Activated CD4-positive, alpha-beta memory T cell treated with anti-CD3 and anti-CD28 coated beads, Interleukin-2, amount 10 ng/mL, durations not matched to agents 7 days and 5 days (primary cell): ENCODE results near the gene TXNIP. TPM values are rescaled to one million over a fixed set of nuclear protein-coding genes. Genes with fewer than 3 reads are reported as not detected.

Experiments
- CTCF ChIA-PET: fragments of 350-600 bp; sonication (Branson Sonifier 250); formaldehyde crosslinking; loops from one replicate; lab custom pipeline; 2021; ENCODE audit warnings: antibody characterized with exemption, inconsistent platforms; lab: Charles Lee
- POLR2A ChIA-PET: fragments of 350-600 bp; sonication (Branson Sonifier 250); formaldehyde crosslinking; loops from one replicate; lab custom pipeline; 2021; ENCODE audit warnings: antibody characterized with exemption; lab: Charles Lee
- DNase-seq: peaks from one replicate; pipeline ENCODE4 v3.0.0-alpha.2; 2020
- H3K27ac Mint-ChIP-seq: one replicate; pipeline ENCODE4 v1.8.0; 2021; ENCODE audit warnings: mild to moderate bottlenecking, mixed read lengths
- H3K27me3 Mint-ChIP-seq: one replicate; pipeline ENCODE4 v1.8.0; 2021; ENCODE audit warnings: mixed read lengths
- H3K36me3 Mint-ChIP-seq: one replicate; pipeline ENCODE4 v1.8.0; 2021; ENCODE audit warnings: low read depth, mixed read lengths
- H3K4me1 Mint-ChIP-seq: one replicate; pipeline ENCODE4 v1.8.0; 2021; ENCODE audit warnings: mixed read lengths
- H3K4me3 Mint-ChIP-seq: one replicate; pipeline ENCODE4 v1.8.0; 2021; ENCODE audit warnings: mild to moderate bottlenecking, mixed read lengths
- H3K9me3 Mint-ChIP-seq: one replicate; pipeline ENCODE4 v1.8.0; 2021; ENCODE audit warnings: mixed read lengths
- total RNA-seq, 2 experiments: library from RNA; stranded (reverse); gene quantifications; one replicate each; pipeline ENCODE4 v1.2.3, GENCODE V29; 2021

The TXNIP gene
- total RNA-seq, 2 experiments from 2014 or later: 397 to 407 TPM

- Mint-ChIP-seq H3K4me3 (peak overlapping the region; percentile 93), H3K9me3 (no peaks in the 10 kb centered on the region), H3K27me3 (no peaks in the 10 kb centered on the region), H3K36me3 (peaks cover 51% of the 10 kb centered on the region), H3K4me1 (peaks cover 50% of the 10 kb centered on the region), H3K27ac (peak overlapping the region; percentile 52)
- ChIA-PET CTCF (interaction anchor here (0.5 to 13.8 kb wide), 2 partner anchors 13 to 15 kb away, joined by 3 to 177 read pairs; no protein-coding TSS in a partner anchor), POLR2A (interaction anchor here (0.6 to 12.9 kb wide), 8 partner anchors 9 to 45 kb away, joined by 3 to 582 read pairs (median 4); partner anchors contain the start of genes ANKRD34A, HJV, LIX1L and POLR3GL)
- DNase-seq: no peak
These were observed 3.3 kb downstream of the TXNIP start for GRCh38 chr1:145992958-145993617.

- Mint-ChIP-seq H3K27me3 (no peaks in the 10 kb centered on the region), H3K36me3 (peaks cover 51% of the 10 kb centered on the region), H3K4me1 (peaks cover 49% of the 10 kb centered on the region), H3K27ac (peak overlapping the region; percentile 52), H3K9me3 (no peaks in the 10 kb centered on the region), H3K4me3 (peak overlapping the region; percentile 93)
- ChIA-PET CTCF (interaction anchor here (0.5 to 13.8 kb wide), 3 partner anchors 10 to 14 kb away, joined by 3 to 177 read pairs (median 3); no protein-coding TSS in a partner anchor), POLR2A (interaction anchor here (0.8 to 12.9 kb wide), 4 partner anchors 11 to 29 kb away, joined by 3 to 582 read pairs (median 75); partner anchors contain the start of genes ANKRD34A, HJV and POLR3GL)
- DNase-seq: no peak
These were observed 3.9 kb downstream of the TXNIP start for GRCh38 chr1:145992502-145992936.

- peaks cover 46% of the 10 kb centered on the region for H3K4me1 Mint-ChIP-seq
- ChIA-PET POLR2A (interaction anchor here (1.5 to 12.9 kb wide), 4 partner anchors 9 to 30 kb away, joined by 3 to 582 read pairs (median 76); partner anchors contain the start of gene HJV), CTCF (interaction anchor here (0.8 to 13.8 kb wide), 2 partner anchors 11 to 13 kb away, joined by 3 to 177 read pairs; no protein-coding TSS in a partner anchor)
- peaks cover 51% of the 10 kb centered on the region for H3K36me3 Mint-ChIP-seq
- no peaks in the 10 kb centered on the region for H3K27me3 Mint-ChIP-seq
- peak overlapping the region; percentile 27 for H3K4me3 Mint-ChIP-seq
- H3K9me3 Mint-ChIP-seq: no peaks in the 10 kb centered on the region
- H3K27ac Mint-ChIP-seq: peak overlapping the region; percentile 41
- no peak for DNase-seq
These were observed 4.5 kb downstream of the TXNIP start for GRCh38 chr1:145991735-145992412.

- Mint-ChIP-seq H3K36me3 (peaks cover 39% of the 10 kb centered on the region), H3K4me1 (peaks cover 54% of the 10 kb centered on the region), H3K27ac (no peak overlapping the region), H3K4me3 (no peak overlapping the region), H3K27me3 (no peaks in the 10 kb centered on the region), H3K9me3 (no peaks in the 10 kb centered on the region)
- CTCF ChIA-PET: interaction anchor here (0.7 to 13.8 kb wide), 2 partner anchors 12 to 94 kb away, joined by 3 to 177 read pairs; no protein-coding TSS in a partner anchor
- no peak for DNase-seq
- POLR2A ChIA-PET: interaction anchor here (1.0 to 12.9 kb wide), 7 partner anchors 8 to 61 kb away, joined by 3 to 582 read pairs (median 6); no protein-coding TSS in a partner anchor
These were observed 6.0 kb downstream of the TXNIP start for GRCh38 chr1:145990249-145990855.

GRCh38 chr1:145988773-145989172 lies 7.6 kb downstream of the TXNIP start:
- CTCF ChIA-PET: interaction anchor here (1.1 to 13.8 kb wide), 4 partner anchors 8 to 143 kb away, joined by 3 to 177 read pairs (median 4); partner anchors contain the start of genes NUDT17, RBM8A and TXNIP
- POLR2A ChIA-PET: interaction anchor here (1.2 to 15.0 kb wide), 6 partner anchors 5 to 63 kb away, joined by 3 to 582 read pairs (median 76); partner anchors contain the start of genes ANKRD34A, POLR3GL, RBM8A and TXNIP
- peaks cover 57% of the 10 kb centered on the region for H3K4me1 Mint-ChIP-seq
- H3K27ac Mint-ChIP-seq: no peak overlapping the region
- H3K4me3 Mint-ChIP-seq: no peak overlapping the region
- peaks cover 23% of the 10 kb centered on the region for H3K36me3 Mint-ChIP-seq
- H3K27me3 Mint-ChIP-seq: no peaks in the 10 kb centered on the region
- DNase-seq: no peak
- no peaks in the 10 kb centered on the region for H3K9me3 Mint-ChIP-seq

GRCh38 chr1:145987926-145988325 lies 8.5 kb downstream of the TXNIP start:
- POLR2A ChIA-PET: interaction anchor here (1.2 to 15.0 kb wide), 6 partner anchors 5 to 70 kb away, joined by 3 to 582 read pairs (median 76); partner anchors contain the start of genes ANKRD34A, POLR3GL, RBM8A and TXNIP
- CTCF ChIA-PET: interaction anchor here (1.1 to 13.8 kb wide), 4 partner anchors 9 to 142 kb away, joined by 3 to 177 read pairs (median 4); partner anchors contain the start of genes NUDT17, RBM8A and TXNIP
- peaks cover 49% of the 10 kb centered on the region for H3K4me1 Mint-ChIP-seq
- no peak overlapping the region for H3K4me3 Mint-ChIP-seq
- H3K27ac Mint-ChIP-seq: no peak overlapping the region
- peaks cover 15% of the 10 kb centered on the region for H3K36me3 Mint-ChIP-seq
- DNase-seq: no peak
- no peaks in the 10 kb centered on the region for H3K9me3 Mint-ChIP-seq
- no peaks in the 10 kb centered on the region for H3K27me3 Mint-ChIP-seq

GRCh38 chr1:145986551-145986950 lies 9.8 kb downstream of the TXNIP start:
- H3K4me3 Mint-ChIP-seq: no peak overlapping the region
- no peak overlapping the region for H3K27ac Mint-ChIP-seq
- no peaks in the 10 kb centered on the region for H3K9me3 Mint-ChIP-seq
- H3K27me3 Mint-ChIP-seq: no peaks in the 10 kb centered on the region
- ChIA-PET POLR2A (interaction anchor here (15.0 kb wide), 1 partner anchor 7 kb away, joined by 582 read pairs; the partner anchor contains the start of gene TXNIP), CTCF (interaction anchor here (1.5 to 13.8 kb wide), 2 partner anchors 8 to 45 kb away, joined by 10 to 177 read pairs; no protein-coding TSS in a partner anchor)
- peaks cover 37% of the 10 kb centered on the region for H3K4me1 Mint-ChIP-seq
- DNase-seq: no peak
- H3K36me3 Mint-ChIP-seq: peaks cover under 1% of the 10 kb centered on the region

- Mint-ChIP-seq H3K27ac (peak overlapping the region; percentile 73), H3K4me1 (peaks cover 34% of the 10 kb centered on the region), H3K27me3 (no peaks in the 10 kb centered on the region), H3K36me3 (no peaks in the 10 kb centered on the region), H3K4me3 (no peak overlapping the region), H3K9me3 (no peaks in the 10 kb centered on the region)
- POLR2A ChIA-PET: interaction anchor here (1.9 to 15.0 kb wide), 2 partner anchors 8 to 21 kb away, joined by 8 to 582 read pairs; partner anchors contain the start of gene TXNIP
- CTCF ChIA-PET: interaction anchor here (1.5 to 13.8 kb wide), 4 partner anchors 7 to 46 kb away, joined by 6 to 349 read pairs (median 94); no protein-coding TSS in a partner anchor
- no peak for DNase-seq
These were observed 10.6 kb downstream of the TXNIP start for GRCh38 chr1:145985502-145986439.

- no peaks in the 10 kb centered on the region for H3K9me3 Mint-ChIP-seq
- DNase-seq: no peak
- peak overlapping the region; percentile 73 for H3K27ac Mint-ChIP-seq
- POLR2A ChIA-PET: interaction anchor here (1.0 to 15.0 kb wide), 6 partner anchors 8 to 67 kb away, joined by 3 to 582 read pairs (median 4); partner anchors contain the start of genes LIX1L and TXNIP
- H3K4me3 Mint-ChIP-seq: peak overlapping the region; percentile 58
- peaks cover 31% of the 10 kb centered on the region for H3K4me1 Mint-ChIP-seq
- no peaks in the 10 kb centered on the region for H3K36me3 Mint-ChIP-seq
- CTCF ChIA-PET: interaction anchor here (1.6 to 11.3 kb wide), 2 partner anchors 13 to 23 kb away, joined by 6 to 349 read pairs; no protein-coding TSS in a partner anchor
- H3K27me3 Mint-ChIP-seq: no peaks in the 10 kb centered on the region
These were observed 11.3 kb downstream of the TXNIP start for GRCh38 chr1:145985129-145985501.

- peak overlapping the region; percentile 73 for H3K27ac Mint-ChIP-seq
- no peaks in the 10 kb centered on the region for H3K27me3 Mint-ChIP-seq
- H3K36me3 Mint-ChIP-seq: no peaks in the 10 kb centered on the region
- POLR2A ChIA-PET: interaction anchor here (1.0 to 15.0 kb wide), 6 partner anchors 9 to 68 kb away, joined by 3 to 582 read pairs (median 4); partner anchors contain the start of genes LIX1L and TXNIP
- no peaks in the 10 kb centered on the region for H3K9me3 Mint-ChIP-seq
- H3K4me3 Mint-ChIP-seq: peak overlapping the region; percentile 58
- CTCF ChIA-PET: interaction anchor here (1.0 to 11.3 kb wide), 3 partner anchors 14 to 24 kb away, joined by 3 to 349 read pairs (median 6); partner anchors contain the start of genes ANKRD34A and POLR3GL
- peak; percentile 62 for DNase-seq
- peaks cover 31% of the 10 kb centered on the region for H3K4me1 Mint-ChIP-seq
These were observed 12.2 kb downstream of the TXNIP start for GRCh38 chr1:145983960-145984830.
